Cardiac muscle cell (in vitro differentiated cells and primary cell): ENCODE results near the gene NTF3. TPM values are rescaled to one million over a fixed set of nuclear protein-coding genes. Genes with fewer than 3 reads are reported as not detected.
A peak's percentile ranks its signal among the peaks of the same experiment; 100 is the strongest.

ENCODE experiments used
- DNase-seq, 2 donors: peaks; one replicate each; pipeline versions ENCODE4 v3.0.0 to v3.0.0-alpha.2; 2010 to 2017; ENCODE audit warnings: low read depth in 1 of 2, low spot score in 1 of 2
- H3K27ac ChIP-seq: fragments of 200-600 bp; sonication (generic); 2 replicates; pipeline ENCODE4 v1.5.1; 2016
- H3K27me3 ChIP-seq: fragments of 200-600 bp; sonication (generic); 2 replicates; pipeline ENCODE4 v1.6.0; 2016; ENCODE audit warnings: control low read depth
- H3K36me3 ChIP-seq: fragments of 200-600 bp; sonication (generic); 2 replicates; pipeline ENCODE4 v1.5.1; 2016; ENCODE audit warnings: control low read depth
- H3K4me1 ChIP-seq: fragments of 200-600 bp; sonication (generic); 2 replicates; pipeline ENCODE4 v1.8.1; 2017; ENCODE audit warnings: low read depth, mild to moderate bottlenecking, mixed run types
- H3K4me3 ChIP-seq: fragments of 200-600 bp; sonication (generic); 2 replicates; pipeline ENCODE4 v1.5.1; 2016; ENCODE audit warnings: mild to moderate bottlenecking
- H3K9me3 ChIP-seq: fragments of 200-600 bp; sonication (generic); 2 replicates; pipeline ENCODE4 v1.5.1; 2017; ENCODE audit warnings: low read depth, mild to moderate bottlenecking, control low read depth
- CTCF ChIP-seq: IDR thresholded peaks from 2 replicates; pipeline ENCODE4 v1.5.1; 2012; ENCODE audit warnings: low read depth, mild to moderate bottlenecking, low read length
- polyA plus RNA-seq: library from polyadenylated mRNA; unstranded; fragments of >200 nt; fragmentation: Nextera tagmentation; extraction: Ambion mirVana; gene quantifications from 2 replicates; pipeline ENCODE4 v1.2.1, GENCODE V29; 2016
- total RNA-seq: library from RNA; depleted of rRNA; stranded (reverse); fragments of >200 nt; gene quantifications from 2 replicates; pipeline ENCODE4 v1.2.3, GENCODE V29; 2016

NTF3 gene
- total and polyA plus RNA-seq, 2 experiments from 2014 or later = 3.9 to 4.7 TPM

GRCh38 chr12:5433845-5434646, 2.1 kb downstream of the NTF3 start:
- Histone ChIP-seq H3K27me3 (peaks cover 57% of the 10 kb centered on the region), H3K27ac (no peak overlapping the region), H3K4me3 (peak overlapping the region; percentile 58), H3K4me1 (peaks cover 22% of the 10 kb centered on the region), H3K9me3 (no peaks in the 10 kb centered on the region), H3K36me3 (no peaks in the 10 kb centered on the region)
- TF ChIP-seq CTCF = no peak
- DNase-seq = no peak

- Histone ChIP-seq H3K4me1 (peaks cover 14% of the 10 kb centered on the region), H3K4me3 (no peak overlapping the region), H3K9me3 (no peaks in the 10 kb centered on the region), H3K27me3 (peaks cover 57% of the 10 kb centered on the region), H3K27ac (no peak overlapping the region), H3K36me3 (no peaks in the 10 kb centered on the region)
- TF ChIP-seq CTCF = no peak
- no peak for DNase-seq
Measured at GRCh38 chr12:5434647-5435560, 3.0 kb downstream of the NTF3 start.

GRCh38 chr12:5437182-5437583, 5.3 kb downstream of the NTF3 start:
- Histone ChIP-seq H3K27ac (no peak overlapping the region), H3K36me3 (no peaks in the 10 kb centered on the region), H3K9me3 (no peaks in the 10 kb centered on the region), H3K4me1 (peaks cover 4% of the 10 kb centered on the region), H3K27me3 (peaks cover 42% of the 10 kb centered on the region), H3K4me3 (no peak overlapping the region)
- DNase-seq = no peak
- no peak for TF ChIP-seq CTCF

- Histone ChIP-seq H3K27me3 (peaks cover 38% of the 10 kb centered on the region), H3K9me3 (no peaks in the 10 kb centered on the region), H3K27ac (no peak overlapping the region), H3K36me3 (no peaks in the 10 kb centered on the region), H3K4me1 (peaks cover 4% of the 10 kb centered on the region), H3K4me3 (no peak overlapping the region)
- TF ChIP-seq CTCF = no peak
- DNase-seq = peak in 1 of 2 donors; percentile 25
Measured at GRCh38 chr12:5437589-5437988, 5.7 kb downstream of the NTF3 start.

- no peak for DNase-seq
- no peak for TF ChIP-seq CTCF
- no peaks in the 10 kb centered on the region for H3K36me3 ChIP-seq
Measured at GRCh38 chr12:5438671-5439200, 6.8 kb downstream of the NTF3 start.

More at GRCh38 chr12:5438671-5439200, 6.8 kb downstream of the NTF3 start:
- H3K9me3 ChIP-seq = no peaks in the 10 kb centered on the region
- peaks cover 3% of the 10 kb centered on the region for H3K4me1 ChIP-seq
- H3K4me3 ChIP-seq = no peak overlapping the region
- no peak overlapping the region for H3K27ac ChIP-seq
- H3K27me3 ChIP-seq = peaks cover 27% of the 10 kb centered on the region
